Erythroblast (primary cell): ENCODE results near the gene GPHA2.

Experiments
- GATA1 ChIP-seq: IDR thresholded peaks from 2 replicates; pipeline ENCODE4 v1.6.1; 2011; ENCODE audit warnings: low read depth, mild to moderate bottlenecking, control low read depth, low read length, moderate library complexity
- POLR2A ChIP-seq: IDR thresholded peaks from 2 replicates; pipeline ENCODE4 v1.6.1; 2011; ENCODE audit warnings: mild to moderate bottlenecking, low read length

DNA sequence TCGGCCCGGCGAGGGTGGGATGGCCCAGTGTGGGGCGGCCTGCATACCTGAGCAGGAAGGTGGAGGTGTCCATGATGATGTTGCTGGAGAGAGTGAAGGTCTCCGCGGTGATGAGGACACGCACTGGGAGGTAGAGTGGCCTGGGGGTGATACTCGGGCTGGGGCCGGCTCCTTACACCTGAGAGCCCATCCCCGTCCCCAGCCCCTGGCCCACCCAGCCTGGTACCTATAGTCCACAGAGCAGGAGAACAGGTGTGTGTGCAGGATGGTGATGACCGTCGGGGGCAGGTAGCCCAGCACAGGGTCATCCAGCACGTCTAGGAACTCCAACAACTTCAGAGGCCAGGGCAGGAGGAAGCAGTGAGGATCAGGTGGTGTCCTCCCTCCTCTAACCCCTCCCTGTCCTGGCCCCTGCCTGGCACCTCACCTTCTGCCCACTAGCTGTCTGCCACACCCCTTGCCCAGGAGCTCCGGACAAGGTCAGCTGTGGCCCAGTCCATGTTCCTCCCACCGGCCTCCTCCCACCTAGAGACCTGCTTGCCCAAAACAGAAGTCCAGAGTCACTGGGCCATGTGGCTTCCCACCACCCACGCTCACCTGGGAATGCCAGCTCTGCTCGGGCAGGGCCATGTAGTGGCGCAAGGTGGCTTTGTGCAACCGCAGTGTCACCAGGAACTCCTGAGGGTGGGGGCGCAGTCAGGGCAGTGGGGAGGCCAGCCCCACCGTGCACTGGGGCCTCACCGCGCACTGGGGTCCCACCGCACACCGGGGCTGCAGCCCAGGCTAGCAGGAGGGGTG, 30.0 kb downstream of the GPHA2 start:
- no peak for TF ChIP-seq POLR2A
- TF ChIP-seq GATA1, result no peak
